Testis (tissue), 3 donors: ENCODE measurements around the gene MS4A15. TPM values are rescaled to one million over a fixed set of nuclear protein-coding genes. Genes with fewer than 3 reads are reported as not detected.

Source experiments
- DNase-seq: peaks from one replicate; pipeline ENCODE4 v3.0.0-alpha.2; 2019
- H3K27ac ChIP-seq, 2 donors: fragments of 200-600 bp; sonication (generic); one replicate each; pipeline ENCODE4 v1.5.1; 2019
- H3K27me3 ChIP-seq: fragments of 200-600 bp; sonication (generic); one replicate; pipeline ENCODE4 v1.5.1; 2019
- H3K36me3 ChIP-seq: fragments of 200-600 bp; sonication (generic); one replicate; pipeline ENCODE4 v1.5.1; 2017; ENCODE audit warnings: low read depth; ENCODE audit errors: missing control alignments
- H3K4me1 ChIP-seq: fragments of 200-600 bp; sonication (generic); one replicate; pipeline ENCODE4 v1.5.1; 2019
- H3K4me3 ChIP-seq, 2 donors: fragments of 200-600 bp; sonication (generic); one replicate each; pipeline ENCODE4 v1.5.1; 2017 to 2019
- H3K9me3 ChIP-seq: fragments of 200-600 bp; sonication (generic); one replicate; pipeline ENCODE4 v1.5.1; 2017
- CTCF ChIP-seq, 3 experiments: fragments of 450-650 bp in 2 of 3; fragments of 200-600 bp in 1 of 3; sonication (generic) in 1 of 3; IDR thresholded peaks; one replicate each; pipeline ENCODE4 v1.5.1; 2016 to 2019; ENCODE audit warnings: antibody characterized with exemption in 3 of 3, mild to moderate bottlenecking in 2 of 3, moderate library complexity in 1 of 3
- POLR2A ChIP-seq: fragments of 450-650 bp; IDR thresholded peaks from one replicate; pipeline ENCODE4 v1.6.1; 2017; ENCODE audit warnings: antibody characterized with exemption, mild to moderate bottlenecking, moderate library complexity
- WGBS, 2 donors: methylation state at CpG; one replicate each; pipeline ENCODE4 v1.1.5; 2018; 5-methylcytosine and 5-hydroxymethylcytosine counted together
- intact Hi-C: fragments of 100-400 bp; cut with DNase I; formaldehyde crosslinking; loops from one replicate; pipeline ENCODE4 v1.15.1; 2023; ENCODE audit warnings: low total_unique reads
- polyA plus RNA-seq: library from polyadenylated mRNA; stranded (reverse); fragments of 350-450 nt; fragmentation: Illumina TruSeq; extraction: RNeasy Lipid Tissue Mini Kit (QIAGEN cat#74804); gene quantifications from one replicate; pipeline ENCODE4 v1.2.3, GENCODE V29; 2014; ENCODE audit warnings: low read depth, low replicate concordance; ENCODE audit not compliant: insufficient read depth
- total RNA-seq, 2 donors: library from RNA; depleted of rRNA; stranded (reverse); fragments of >200 nt; gene quantifications; one replicate each; pipeline ENCODE4 v1.2.3, GENCODE V29; 2016

Gene MS4A15
- total and polyA plus RNA-seq, 3 donors from 2014 or later = 0.31 to 0.82 (median 0.56) TPM

GRCh38 chr11:60797846-60798630, 41.4 kb downstream of the MS4A15 start:
- Histone ChIP-seq H3K9me3 (no peaks in the 10 kb centered on the region), H3K27ac (no peak overlapping the region), H3K4me1 (no peaks in the 10 kb centered on the region), H3K36me3 (no peaks in the 10 kb centered on the region), H3K4me3 (no peak overlapping the region), H3K27me3 (no peaks in the 10 kb centered on the region)
- DNase-seq = no peak
- WGBS, 2 donors = 84 to 89% methylated on average over 14 to 17 of the region's 17 CpGs
- TF ChIP-seq POLR2A (no peak), CTCF (IDR thresholded peaks at IDR 0.05) (no peak)
- intact Hi-C loops = no loop called here

DNA sequence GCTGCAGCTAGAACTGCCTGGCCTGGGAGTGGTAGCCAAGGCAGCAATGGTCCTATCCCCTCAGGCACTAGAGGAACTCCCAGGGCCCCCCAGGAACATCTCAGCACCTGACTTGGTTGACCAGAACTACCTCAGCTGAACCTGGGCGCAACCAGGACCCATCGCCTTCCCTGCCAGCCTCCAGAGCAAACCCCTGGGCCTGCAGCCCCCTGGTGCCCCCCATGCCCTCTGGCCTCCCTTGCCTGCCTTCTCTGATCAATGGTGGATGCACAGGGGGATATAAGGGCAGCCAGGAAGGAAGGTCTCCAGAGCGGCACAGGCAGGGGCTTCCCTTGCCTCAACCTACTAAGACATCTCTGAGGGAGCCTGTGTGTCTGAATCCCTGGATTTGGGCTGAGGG, 42.0 kb downstream of the MS4A15 start:
- Histone ChIP-seq H3K27me3 (no peaks in the 10 kb centered on the region), H3K9me3 (no peaks in the 10 kb centered on the region), H3K4me3 (no peak overlapping the region), H3K4me1 (no peaks in the 10 kb centered on the region), H3K27ac (no peak overlapping the region), H3K36me3 (no peaks in the 10 kb centered on the region)
- no peak for DNase-seq
- intact Hi-C loops = no loop called here
- WGBS, 2 donors = 83 to 98% methylated on average over 3 of the region's 3 CpGs
- TF ChIP-seq POLR2A (no peak), CTCF (IDR thresholded peaks at IDR 0.05) (no peak)

GRCh38 chr11:60801194-60801593, 44.5 kb downstream of the MS4A15 start:
- H3K4me1 ChIP-seq = no peaks in the 10 kb centered on the region
- 88 to 97% methylated on average over 10 of the region's 10 CpGs for WGBS, 2 donors
- no peak overlapping the region for H3K4me3 ChIP-seq
- no peak overlapping the region for H3K27ac ChIP-seq
- H3K27me3 ChIP-seq = no peaks in the 10 kb centered on the region
- intact Hi-C loops = no loop called here
- H3K36me3 ChIP-seq = no peaks in the 10 kb centered on the region
- DNase-seq = no peak
- H3K9me3 ChIP-seq = no peaks in the 10 kb centered on the region
- TF ChIP-seq POLR2A (no peak), CTCF (IDR thresholded peaks at IDR 0.05) (no peak)

- no peaks in the 10 kb centered on the region for H3K9me3 ChIP-seq
- H3K27me3 ChIP-seq = no peaks in the 10 kb centered on the region
- no peaks in the 10 kb centered on the region for H3K36me3 ChIP-seq
- H3K4me1 ChIP-seq = no peaks in the 10 kb centered on the region
- intact Hi-C loops = no loop called here
- H3K4me3 ChIP-seq = no peak overlapping the region
- no peak overlapping the region for H3K27ac ChIP-seq
- DNase-seq = no peak
- 61 to 79% methylated on average over 7 of the region's 7 CpGs for WGBS, 2 donors
- TF ChIP-seq POLR2A = no peak
- no peak for TF ChIP-seq CTCF (IDR thresholded peaks at IDR 0.05)
Measured at GRCh38 chr11:60803273-60803936, 46.7 kb downstream of the MS4A15 start.
